SU-DHL-6 (cell line): ENCODE data around the gene DENND5A.

ENCODE experiments used
- EZH2phosphoT487 ChIP-seq: fragments of 200-600 bp; sonication (generic), shearing (Covaris generic); conservative IDR thresholded peaks from 2 replicates; pipeline ENCODE4 v1.6.1; 2018; ENCODE audit warnings: mild to moderate bottlenecking, antibody characterized with exemption, low read length, moderate library complexity, mixed read lengths
- TF ChIP-seq, protein P1 (sequence below): fragments of 200-600 bp; sonication (generic); IDR thresholded peaks from one replicate; pipeline ENCODE4 v1.5.1; 2017; ENCODE audit warnings: antibody characterized with exemption, mild to moderate bottlenecking, low read length, moderate library complexity; ENCODE audit not compliant: insufficient read depth, poor library complexity, severe bottlenecking

- TF ChIP-seq, protein P1, sequence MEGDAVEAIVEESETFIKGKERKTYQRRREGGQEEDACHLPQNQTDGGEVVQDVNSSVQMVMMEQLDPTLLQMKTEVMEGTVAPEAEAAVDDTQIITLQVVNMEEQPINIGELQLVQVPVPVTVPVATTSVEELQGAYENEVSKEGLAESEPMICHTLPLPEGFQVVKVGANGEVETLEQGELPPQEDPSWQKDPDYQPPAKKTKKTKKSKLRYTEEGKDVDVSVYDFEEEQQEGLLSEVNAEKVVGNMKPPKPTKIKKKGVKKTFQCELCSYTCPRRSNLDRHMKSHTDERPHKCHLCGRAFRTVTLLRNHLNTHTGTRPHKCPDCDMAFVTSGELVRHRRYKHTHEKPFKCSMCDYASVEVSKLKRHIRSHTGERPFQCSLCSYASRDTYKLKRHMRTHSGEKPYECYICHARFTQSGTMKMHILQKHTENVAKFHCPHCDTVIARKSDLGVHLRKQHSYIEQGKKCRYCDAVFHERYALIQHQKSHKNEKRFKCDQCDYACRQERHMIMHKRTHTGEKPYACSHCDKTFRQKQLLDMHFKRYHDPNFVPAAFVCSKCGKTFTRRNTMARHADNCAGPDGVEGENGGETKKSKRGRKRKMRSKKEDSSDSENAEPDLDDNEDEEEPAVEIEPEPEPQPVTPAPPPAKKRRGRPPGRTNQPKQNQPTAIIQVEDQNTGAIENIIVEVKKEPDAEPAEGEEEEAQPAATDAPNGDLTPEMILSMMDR, result no peak
- no peak for TF ChIP-seq EZH2phosphoT487
These were observed 126.3 kb downstream of the DENND5A start for GRCh38 chr11:9138612-9139579.
